IPS-18a (cell line): ENCODE data around the gene BLOC1S1.

Source experiments
- H3K27ac ChIP-seq: one replicate; pipeline ENCODE4 v1.5.1; 2013; ENCODE audit warnings: low read length
- H3K27me3 ChIP-seq: one replicate; pipeline ENCODE4 v1.6.1; 2013; ENCODE audit warnings: mild to moderate bottlenecking, low read length; ENCODE audit not compliant: control insufficient read depth, insufficient read depth
- H3K36me3 ChIP-seq: one replicate; pipeline ENCODE4 v1.6.1; 2013; ENCODE audit warnings: low read depth, low read length; ENCODE audit not compliant: control insufficient read depth
- H3K4me1 ChIP-seq: one replicate; pipeline ENCODE4 v1.6.1; 2013; ENCODE audit warnings: low read depth, low read length; ENCODE audit not compliant: control insufficient read depth
- H3K4me3 ChIP-seq: one replicate; pipeline ENCODE4 v1.5.1; 2013; ENCODE audit warnings: low read length
- H3K9ac ChIP-seq: one replicate; pipeline ENCODE4 v1.6.1; 2013; ENCODE audit warnings: mild to moderate bottlenecking, low read length, moderate library complexity
- H3K9me3 ChIP-seq: one replicate; pipeline ENCODE4 v1.6.1; 2013; ENCODE audit warnings: low read depth, low read length; ENCODE audit not compliant: control insufficient read depth

Gene BLOC1S1

DNA sequence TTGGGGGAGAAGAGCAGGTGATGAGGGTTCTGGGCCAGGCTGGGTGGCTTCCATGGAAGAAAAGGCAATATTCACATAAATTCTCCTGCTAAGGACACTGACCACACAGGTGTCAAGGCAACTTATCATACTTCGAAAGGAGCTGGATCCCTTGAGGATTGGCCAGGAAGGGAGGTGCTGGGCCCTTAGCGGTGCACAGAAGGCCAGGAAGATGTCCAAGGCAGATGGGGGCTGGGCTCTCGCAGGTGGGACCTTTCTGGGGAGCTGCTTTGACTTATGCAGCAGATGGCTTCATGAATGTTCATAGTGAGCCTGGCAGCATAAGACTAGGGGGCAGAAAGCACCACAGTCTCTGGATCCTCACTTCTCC is 9.1 kb downstream of the BLOC1S1 start:
- Histone ChIP-seq H3K4me1 (peaks cover 6% of the 10 kb centered on the region), H3K27me3 (no peaks in the 10 kb centered on the region)

GRCh38 chr12:55725556-55725955 is 9.7 kb downstream of the BLOC1S1 start:
- H3K9me3 ChIP-seq, result no peaks in the 10 kb centered on the region
- H3K27ac ChIP-seq, result no peak overlapping the region
- H3K36me3 ChIP-seq, result peaks cover 24% of the 10 kb centered on the region
- H3K4me1 ChIP-seq, result peaks cover 12% of the 10 kb centered on the region
- H3K9ac ChIP-seq, result no peak overlapping the region
- no peaks in the 10 kb centered on the region for H3K27me3 ChIP-seq
- H3K4me3 ChIP-seq, result no peak overlapping the region

More for the DNA sequence above, 9.1 kb downstream of the BLOC1S1 start:
- no peak overlapping the region for H3K27ac ChIP-seq
- H3K9ac ChIP-seq, result no peak overlapping the region
- H3K4me3 ChIP-seq, result no peak overlapping the region
- peaks cover 24% of the 10 kb centered on the region for H3K36me3 ChIP-seq
- no peaks in the 10 kb centered on the region for H3K9me3 ChIP-seq

DNA sequence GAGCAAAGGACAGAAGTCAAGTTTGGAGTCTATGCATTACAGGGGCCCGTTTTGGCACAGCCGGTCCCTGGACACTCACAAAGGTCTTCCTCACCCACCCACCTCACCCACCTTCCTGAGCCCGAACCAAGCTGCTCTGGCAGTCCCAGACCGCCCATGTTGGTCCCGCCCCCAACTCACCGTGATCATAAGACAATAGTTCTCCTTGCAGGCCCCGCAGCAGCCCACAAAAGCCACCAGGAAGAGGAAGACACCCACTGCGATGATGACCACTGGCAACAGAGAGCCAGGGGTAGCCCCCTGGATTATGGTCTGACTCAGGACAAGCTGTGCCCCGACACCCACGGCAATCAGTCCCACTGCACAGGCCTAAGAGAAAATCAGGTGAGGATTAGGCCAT is 11.1 kb downstream of the BLOC1S1 start:
- H3K4me1 ChIP-seq, result peaks cover 16% of the 10 kb centered on the region
- peaks cover 24% of the 10 kb centered on the region for H3K36me3 ChIP-seq
- no peak overlapping the region for H3K9ac ChIP-seq
- H3K4me3 ChIP-seq, result peak overlapping the region; percentile 83
- H3K27ac ChIP-seq, result no peak overlapping the region
- H3K9me3 ChIP-seq, result no peaks in the 10 kb centered on the region
- H3K27me3 ChIP-seq, result no peaks in the 10 kb centered on the region

- peaks cover 20% of the 10 kb centered on the region for H3K4me1 ChIP-seq
- no peaks in the 10 kb centered on the region for H3K27me3 ChIP-seq
- peak overlapping the region; percentile 87 for H3K9ac ChIP-seq
- H3K27ac ChIP-seq, result peak overlapping the region; percentile 32
- H3K4me3 ChIP-seq, result peak overlapping the region; percentile 83
- H3K36me3 ChIP-seq, result peaks cover 24% of the 10 kb centered on the region
- no peaks in the 10 kb centered on the region for H3K9me3 ChIP-seq
Measured at GRCh38 chr12:55727643-55728185, 11.9 kb downstream of the BLOC1S1 start.

DNA sequence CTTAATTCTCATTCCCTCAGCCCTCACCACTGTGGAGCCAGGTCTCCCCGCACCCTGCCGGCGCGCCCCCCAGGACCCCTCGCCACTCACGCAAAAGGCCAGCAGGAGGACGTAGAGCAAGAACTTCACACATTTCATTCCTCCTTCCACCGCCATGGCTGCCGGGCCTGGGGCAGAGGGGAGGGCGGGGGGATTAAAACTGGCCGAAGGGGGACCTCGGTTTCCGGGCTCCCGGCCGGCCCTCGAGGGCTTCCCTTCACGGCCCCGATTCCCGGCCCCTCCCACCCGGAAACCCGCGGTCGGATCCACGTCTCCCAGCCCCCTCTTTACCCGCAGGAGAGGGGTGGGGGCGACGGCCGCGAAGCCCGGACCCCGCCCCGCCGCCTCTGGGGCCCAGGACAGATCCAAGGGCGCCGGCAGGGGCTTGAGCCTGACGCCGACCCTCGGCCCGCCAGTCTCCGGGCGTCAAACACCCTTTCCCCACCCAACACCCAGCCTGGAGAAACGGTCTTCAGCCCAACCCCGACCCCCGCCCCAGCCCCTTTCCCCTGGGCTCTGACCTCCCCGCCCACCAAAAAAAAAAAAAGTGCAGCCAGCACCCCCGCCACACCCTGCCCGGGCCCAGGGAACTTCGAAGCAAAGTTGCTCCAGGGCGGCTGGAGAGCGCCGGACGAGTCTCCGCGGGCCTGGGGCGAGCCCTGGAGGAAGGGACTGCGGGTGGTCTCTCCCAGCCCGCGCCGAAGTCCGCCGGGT is 12.5 kb downstream of the BLOC1S1 start:
- Histone ChIP-seq H3K9me3 (no peaks in the 10 kb centered on the region), H3K4me3 (peak overlapping the region; percentile 83), H3K27me3 (no peaks in the 10 kb centered on the region), H3K4me1 (peaks cover 20% of the 10 kb centered on the region), H3K36me3 (peaks cover 24% of the 10 kb centered on the region), H3K27ac (peak overlapping the region; percentile 32), H3K9ac (peak overlapping the region; percentile 87)

- H3K27me3 ChIP-seq, result no peaks in the 10 kb centered on the region
- peak within 1 kb of the TSS; percentile 87 for H3K9ac ChIP-seq
- H3K27ac ChIP-seq, result peak within 1 kb of the TSS; percentile 72
- H3K4me1 ChIP-seq, result peaks cover 20% of the 10 kb centered on the region
- peak within 1 kb of the TSS; percentile 83 for H3K4me3 ChIP-seq
- H3K9me3 ChIP-seq, result no peaks in the 10 kb centered on the region
- peaks cover 19% of the 10 kb centered on the region for H3K36me3 ChIP-seq
Measured at GRCh38 chr12:55728939-55729818, 13.3 kb downstream of the BLOC1S1 start, which contains the start of gene CD63. Gene CD63, minus strand, starts transcription at chr12:55729009. Its CDS starts 668 bp downstream, at chr12:55728341.

DNA sequence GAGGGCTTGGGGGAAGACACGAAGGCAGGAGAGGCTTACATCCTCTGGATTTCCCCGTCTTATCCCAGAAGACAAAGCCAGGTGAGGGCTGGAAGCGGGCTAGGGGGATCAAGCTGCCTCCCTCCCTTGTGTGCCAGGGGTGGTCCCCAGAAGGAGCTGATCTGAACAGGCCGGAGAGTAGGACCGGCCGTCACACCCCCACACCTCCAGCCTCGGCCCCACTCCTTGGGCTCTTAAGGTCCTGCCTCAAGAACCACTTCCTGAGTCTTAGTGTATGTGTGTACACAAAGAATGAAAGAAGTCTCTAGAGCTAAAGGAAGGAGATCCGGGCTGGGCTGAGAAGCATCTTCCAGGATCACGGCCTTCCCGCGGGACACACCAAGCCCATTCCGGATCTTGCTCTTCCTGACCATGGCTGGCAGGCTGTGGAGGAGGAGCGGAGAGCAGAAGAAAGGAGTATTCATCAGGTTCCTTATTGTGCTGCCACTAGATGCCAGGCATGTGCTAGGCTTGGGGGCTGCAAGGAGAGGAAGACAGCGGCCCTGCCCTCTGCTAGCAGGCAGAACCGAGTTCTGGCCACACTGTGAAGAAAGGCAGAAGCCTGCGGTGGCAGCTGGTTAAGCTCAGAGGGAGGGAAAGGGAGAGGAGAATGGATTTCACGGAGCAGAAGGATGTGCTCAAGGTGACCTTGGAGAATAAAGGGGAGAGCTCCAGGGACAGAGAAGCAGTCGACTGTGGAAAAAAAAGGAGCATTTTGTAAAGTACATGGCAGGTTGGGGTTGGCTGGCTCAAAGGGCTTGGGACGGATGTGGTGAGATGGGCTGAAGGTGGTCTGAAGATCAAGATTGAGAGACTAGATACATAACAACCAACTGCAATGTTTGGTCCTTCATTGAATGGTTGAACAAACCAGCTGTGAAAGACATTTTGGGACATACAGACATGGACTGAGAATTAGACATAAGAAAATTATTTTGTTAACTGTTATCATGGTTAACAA is 14.3 kb downstream of the BLOC1S1 start:
- H3K36me3 ChIP-seq, result peaks cover 16% of the 10 kb centered on the region
- peak overlapping the region; percentile 83 for H3K4me3 ChIP-seq
- H3K27ac ChIP-seq, result peak overlapping the region; percentile 33
- peaks cover 20% of the 10 kb centered on the region for H3K4me1 ChIP-seq
- no peaks in the 10 kb centered on the region for H3K9me3 ChIP-seq
- peak overlapping the region; percentile 87 for H3K9ac ChIP-seq
- no peaks in the 10 kb centered on the region for H3K27me3 ChIP-seq

DNA sequence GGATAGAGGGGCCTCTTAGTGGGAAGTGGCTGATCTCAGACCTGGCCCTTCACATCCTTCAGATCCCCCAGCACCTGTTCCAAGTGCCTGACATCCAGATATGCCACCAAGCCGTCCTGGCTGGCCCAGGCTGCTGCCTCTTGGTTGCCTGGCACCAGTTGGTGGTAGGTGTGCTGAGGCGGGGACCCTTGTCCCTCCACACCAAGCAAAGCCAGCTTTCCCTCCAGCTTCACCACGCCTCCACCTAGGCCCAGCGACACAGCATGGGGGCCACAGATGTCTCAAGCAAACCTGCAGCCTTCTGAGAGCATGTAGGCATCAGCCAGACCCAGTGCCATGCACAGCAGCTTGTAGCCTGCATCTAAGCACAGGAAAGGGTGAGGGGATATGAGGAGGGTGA is 16.4 kb downstream of the BLOC1S1 start:
- H3K9me3 ChIP-seq, result no peaks in the 10 kb centered on the region
- no peak overlapping the region for H3K27ac ChIP-seq
- H3K4me3 ChIP-seq, result no peak overlapping the region
- H3K36me3 ChIP-seq, result no peaks in the 10 kb centered on the region
- H3K4me1 ChIP-seq, result peaks cover 19% of the 10 kb centered on the region
- no peaks in the 10 kb centered on the region for H3K27me3 ChIP-seq
- no peak overlapping the region for H3K9ac ChIP-seq

- Histone ChIP-seq H3K4me3 (no peak overlapping the region), H3K27ac (no peak overlapping the region), H3K27me3 (no peaks in the 10 kb centered on the region), H3K9ac (no peak overlapping the region), H3K4me1 (peaks cover 24% of the 10 kb centered on the region), H3K36me3 (no peaks in the 10 kb centered on the region), H3K9me3 (no peaks in the 10 kb centered on the region)
Measured at GRCh38 chr12:55733021-55733555, 17.2 kb downstream of the BLOC1S1 start.

GRCh38 chr12:55733858-55734257 is 18.0 kb downstream of the BLOC1S1 start:
- no peak overlapping the region for H3K9ac ChIP-seq
- no peak overlapping the region for H3K4me3 ChIP-seq
- no peaks in the 10 kb centered on the region for H3K36me3 ChIP-seq
- H3K9me3 ChIP-seq, result no peaks in the 10 kb centered on the region
- H3K4me1 ChIP-seq, result peaks cover 27% of the 10 kb centered on the region
- no peaks in the 10 kb centered on the region for H3K27me3 ChIP-seq
- no peak overlapping the region for H3K27ac ChIP-seq
